ENCODE data around the gene AZGP1. TPM values are rescaled to one million over a fixed set of nuclear protein-coding genes. Genes with fewer than 3 reads are reported as not detected.
"Not testable (repeated sequence)": the region's sequence is repeated elsewhere in the genome, so short reads cannot be mapped to it uniquely, and the experiment has no call there.

AZGP1 gene
- total RNA-seq, 1 experiment from 2014 or later = 0.18 TPM

DNA sequence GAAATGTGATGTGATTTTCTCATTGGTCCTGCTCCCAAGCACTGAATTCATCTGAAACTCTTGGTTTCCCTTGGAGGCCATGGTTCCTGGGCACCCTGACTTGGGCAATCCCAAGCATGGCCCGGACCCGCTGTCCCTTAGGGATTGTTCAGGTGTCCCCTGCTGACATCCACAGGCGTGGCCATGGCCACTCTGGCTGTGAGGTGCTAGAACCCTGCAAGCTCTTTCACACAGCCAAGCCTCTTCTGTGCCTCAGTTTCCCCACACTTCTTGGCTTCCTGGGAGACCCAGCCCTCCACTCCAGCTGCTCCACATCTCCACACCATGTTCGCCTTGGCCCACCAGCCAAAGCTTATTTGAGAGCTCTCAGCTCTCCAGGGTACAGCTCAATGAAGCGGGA lies 12.0 kb upstream of the AZGP1 start:
- no peak overlapping the region for H3K4me2 ChIP-seq (ENCODE audit: low read length)
- H3K27me3 ChIP-seq (ENCODE audit: low read length) = peaks cover 13% of the 10 kb centered on the region; the same call in 1 of the 2 replicates
- no peak for ATAC-seq
- ChIA-PET POLR2A (ENCODE audit: unreplicated experiment) (no interaction called here), CTCF (no interaction called here)
- H3K36me3 ChIP-seq (ENCODE audit: low read depth, low read length) = no peaks in the 10 kb centered on the region
- H3K4me1 ChIP-seq (ENCODE audit: insufficient read depth, low read length) = no peaks in the 10 kb centered on the region
- no TSS peak for BruUV-seq (replicated peaks)
- no peak for TF ChIP-seq EZH2 (IDR thresholded peaks at IDR 0.05; ENCODE audit: low read length, unreplicated experiment)
- TF ChIP-seq, protein P1, sequence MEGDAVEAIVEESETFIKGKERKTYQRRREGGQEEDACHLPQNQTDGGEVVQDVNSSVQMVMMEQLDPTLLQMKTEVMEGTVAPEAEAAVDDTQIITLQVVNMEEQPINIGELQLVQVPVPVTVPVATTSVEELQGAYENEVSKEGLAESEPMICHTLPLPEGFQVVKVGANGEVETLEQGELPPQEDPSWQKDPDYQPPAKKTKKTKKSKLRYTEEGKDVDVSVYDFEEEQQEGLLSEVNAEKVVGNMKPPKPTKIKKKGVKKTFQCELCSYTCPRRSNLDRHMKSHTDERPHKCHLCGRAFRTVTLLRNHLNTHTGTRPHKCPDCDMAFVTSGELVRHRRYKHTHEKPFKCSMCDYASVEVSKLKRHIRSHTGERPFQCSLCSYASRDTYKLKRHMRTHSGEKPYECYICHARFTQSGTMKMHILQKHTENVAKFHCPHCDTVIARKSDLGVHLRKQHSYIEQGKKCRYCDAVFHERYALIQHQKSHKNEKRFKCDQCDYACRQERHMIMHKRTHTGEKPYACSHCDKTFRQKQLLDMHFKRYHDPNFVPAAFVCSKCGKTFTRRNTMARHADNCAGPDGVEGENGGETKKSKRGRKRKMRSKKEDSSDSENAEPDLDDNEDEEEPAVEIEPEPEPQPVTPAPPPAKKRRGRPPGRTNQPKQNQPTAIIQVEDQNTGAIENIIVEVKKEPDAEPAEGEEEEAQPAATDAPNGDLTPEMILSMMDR (conservative IDR thresholded peaks at IDR 0.05; ENCODE audit: low read depth, low read length) = no peak
- TF ChIP-seq EZH2phosphoT487 (IDR thresholded peaks at IDR 0.05; ENCODE audit: borderline replicate concordance, low read length) = no peak
- H3F3A ChIP-seq (ENCODE audit: low read length, unreplicated experiment) = no peaks in the 10 kb centered on the region
- no peaks in the 10 kb centered on the region for H4K20me1 ChIP-seq (ENCODE audit: low read length)
- intact Hi-C loops (cut with micrococcal nuclease) = no loop called here
- H2AFZ ChIP-seq (ENCODE audit: low read length) = no peak overlapping the region
- no peak overlapping the region for H3K27ac ChIP-seq (ENCODE audit: low read length)
- no peaks in the 10 kb centered on the region for H3K79me2 ChIP-seq (ENCODE audit: low read length)
- no peak overlapping the region for H3K4me3 ChIP-seq (ENCODE audit: low read length)
- H3K9ac ChIP-seq (ENCODE audit: low read length) = no peak overlapping the region
- H3K9me3 ChIP-seq (ENCODE audit: low read length) = no peaks in the 10 kb centered on the region
- DNase-seq = no peak
- H3K9me2 ChIP-seq (replicated peaks; ENCODE audit: low read length) = no peaks in the 10 kb centered on the region

DNA sequence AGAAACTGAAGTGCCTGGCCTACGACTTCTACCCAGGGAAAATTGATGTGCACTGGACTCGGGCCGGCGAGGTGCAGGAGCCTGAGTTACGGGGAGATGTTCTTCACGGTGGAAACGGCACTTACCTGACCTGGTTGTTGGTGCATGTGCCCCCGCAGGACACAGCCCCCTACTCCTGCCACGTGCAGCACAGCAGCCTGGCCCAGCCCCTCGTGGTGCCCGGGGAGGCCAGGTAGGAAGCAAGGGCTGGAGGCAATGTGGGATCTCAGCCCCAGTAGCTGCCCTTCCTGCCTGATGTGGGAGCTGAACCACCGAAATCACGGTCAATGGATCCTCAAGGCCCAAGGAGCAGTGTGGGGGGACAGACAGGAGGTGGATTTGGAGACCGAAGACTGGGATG lies 11.5 kb upstream of the AZGP1 start:
- H4K20me1 ChIP-seq (ENCODE audit: low read length); BruUV-seq (replicated peaks); H3K36me3 ChIP-seq (ENCODE audit: low read depth, low read length); H3K79me2 ChIP-seq (ENCODE audit: low read length); H3K27ac ChIP-seq (ENCODE audit: low read length); DNase-seq; POLR2A ChIA-PET (ENCODE audit: unreplicated experiment); H3K9me3 ChIP-seq (ENCODE audit: low read length); CTCF ChIA-PET; H3F3A ChIP-seq (ENCODE audit: low read length, unreplicated experiment); H3K4me2 ChIP-seq (ENCODE audit: low read length); H3K4me3 ChIP-seq (ENCODE audit: low read length); H2AFZ ChIP-seq (ENCODE audit: low read length); H3K9me2 ChIP-seq (replicated peaks; ENCODE audit: low read length); H3K4me1 ChIP-seq (ENCODE audit: insufficient read depth, low read length); intact Hi-C loops (cut with micrococcal nuclease); H3K9ac ChIP-seq (ENCODE audit: low read length); ATAC-seq: not testable (repeated sequence)
- peaks cover 13% of the 10 kb centered on the region; the same call in 1 of the 2 replicates for H3K27me3 ChIP-seq (ENCODE audit: low read length)

DNA sequence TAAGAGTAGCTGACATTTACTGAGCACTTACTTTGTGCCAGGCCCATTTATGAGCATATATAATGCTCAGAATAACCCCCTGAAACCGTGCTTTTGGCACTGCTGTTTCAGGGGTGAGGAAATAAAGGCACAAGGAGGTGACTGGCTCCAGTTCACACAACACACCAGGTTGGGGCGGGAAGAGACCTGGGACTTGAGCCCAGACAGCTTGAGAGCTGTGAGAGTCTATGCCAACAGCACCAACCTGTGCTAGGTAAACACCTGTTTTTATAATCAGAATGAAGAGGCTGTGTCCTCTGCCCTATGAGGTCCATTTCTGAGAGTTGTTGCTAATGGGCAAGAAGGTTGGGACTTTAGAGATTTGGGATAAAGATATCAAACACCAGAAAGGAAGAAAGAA lies 8.8 kb upstream of the AZGP1 start:
- BruUV-seq (replicated peaks) = no TSS peak
- intact Hi-C loops (cut with micrococcal nuclease) = no loop called here
- DNase-seq (no peak), ATAC-seq (no peak)
- POLR2A ChIA-PET (ENCODE audit: unreplicated experiment) = no interaction called here
- H3K9me3 ChIP-seq (ENCODE audit: low read length) = no peaks in the 10 kb centered on the region
- H4K20me1 ChIP-seq (ENCODE audit: low read length) = no peaks in the 10 kb centered on the region
- no peaks in the 10 kb centered on the region for H3F3A ChIP-seq (ENCODE audit: low read length, unreplicated experiment)
- H3K27me3 ChIP-seq (ENCODE audit: low read length) = peaks cover 13% of the 10 kb centered on the region; the same call in 1 of the 2 replicates
- no peak for TF ChIP-seq EZH2 (IDR thresholded peaks at IDR 0.05; ENCODE audit: low read length, unreplicated experiment)
- TF ChIP-seq, protein P1 (conservative IDR thresholded peaks at IDR 0.05; ENCODE audit: low read depth, low read length) = no peak
- no peak for TF ChIP-seq EZH2phosphoT487 (IDR thresholded peaks at IDR 0.05; ENCODE audit: borderline replicate concordance, low read length)
- H2AFZ ChIP-seq (ENCODE audit: low read length) = no peak overlapping the region
- no peaks in the 10 kb centered on the region for H3K9me2 ChIP-seq (replicated peaks; ENCODE audit: low read length)
- H3K9ac ChIP-seq (ENCODE audit: low read length) = no peak overlapping the region
- H3K4me1 ChIP-seq (ENCODE audit: insufficient read depth, low read length) = no peaks in the 10 kb centered on the region
- H3K79me2 ChIP-seq (ENCODE audit: low read length) = no peaks in the 10 kb centered on the region
- H3K27ac ChIP-seq (ENCODE audit: low read length) = no peak overlapping the region
- H3K4me2 ChIP-seq (ENCODE audit: low read length) = no peak overlapping the region
- no peaks in the 10 kb centered on the region for H3K36me3 ChIP-seq (ENCODE audit: low read depth, low read length)
- CTCF ChIA-PET = no interaction called here
- no peak overlapping the region for H3K4me3 ChIP-seq (ENCODE audit: low read length)

DNA sequence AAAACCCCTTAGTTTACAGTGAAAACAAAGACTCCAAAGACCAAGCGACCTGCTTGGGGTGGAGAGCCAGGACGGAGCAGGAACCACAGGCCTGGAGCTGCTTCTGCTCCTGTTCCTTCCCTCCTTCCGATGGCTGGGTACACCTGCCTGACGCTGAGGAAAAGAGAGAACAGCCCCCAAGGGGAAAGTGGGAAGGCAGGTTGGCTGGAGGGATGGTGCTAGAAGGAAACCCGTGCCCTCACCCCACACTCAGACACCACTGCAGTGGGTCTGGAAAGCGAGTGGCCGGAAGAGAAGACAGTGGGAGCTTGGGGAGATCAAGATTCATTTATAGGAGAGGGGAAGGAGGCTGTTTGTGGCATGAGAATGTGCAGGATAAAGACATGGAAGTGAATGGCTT lies 5.2 kb upstream of the AZGP1 start:
- H4K20me1 ChIP-seq (ENCODE audit: low read length); H3K4me2 ChIP-seq (ENCODE audit: low read length); H3K27me3 ChIP-seq (ENCODE audit: low read length); H3K9me2 ChIP-seq (replicated peaks; ENCODE audit: low read length); H3K4me1 ChIP-seq (ENCODE audit: insufficient read depth, low read length); H3K36me3 ChIP-seq (ENCODE audit: low read depth, low read length); ATAC-seq; POLR2A ChIA-PET (ENCODE audit: unreplicated experiment); intact Hi-C loops (cut with micrococcal nuclease); CTCF ChIA-PET; H2AFZ ChIP-seq (ENCODE audit: low read length); BruUV-seq (replicated peaks); H3K79me2 ChIP-seq (ENCODE audit: low read length); H3K9me3 ChIP-seq (ENCODE audit: low read length); H3F3A ChIP-seq (ENCODE audit: low read length, unreplicated experiment); DNase-seq; H3K9ac ChIP-seq (ENCODE audit: low read length); H3K27ac ChIP-seq (ENCODE audit: low read length); H3K4me3 ChIP-seq (ENCODE audit: low read length): not testable (repeated sequence)

DNA sequence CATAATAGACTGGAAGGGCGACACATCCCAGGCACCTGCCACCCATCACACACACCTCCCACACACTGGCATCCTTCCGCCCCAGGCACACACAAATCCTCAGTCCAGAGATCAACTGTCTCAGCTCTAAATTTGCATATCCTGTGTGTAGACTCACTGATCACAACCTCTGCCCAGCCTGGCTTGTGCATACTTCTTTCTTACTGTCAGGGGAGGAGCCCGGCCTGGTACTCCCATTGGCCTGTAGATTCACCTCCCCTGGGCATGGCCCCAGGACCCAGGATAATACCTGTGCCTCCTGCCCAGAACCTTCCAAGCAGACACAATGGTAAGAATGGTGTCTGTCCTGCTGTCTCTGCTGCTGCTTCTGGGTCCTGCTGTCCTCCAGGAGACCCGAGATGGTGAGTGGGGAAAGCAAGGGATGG lies 4.6 kb upstream of the AZGP1 start:
- H3K79me2 ChIP-seq (ENCODE audit: low read length); H3K4me3 ChIP-seq (ENCODE audit: low read length); H3K27ac ChIP-seq (ENCODE audit: low read length): not testable (repeated sequence)

More for the DNA sequence above, 4.6 kb upstream of the AZGP1 start:
- BruUV-seq (replicated peaks); H3F3A ChIP-seq (ENCODE audit: low read length, unreplicated experiment); H3K9me2 ChIP-seq (replicated peaks; ENCODE audit: low read length); H3K9ac ChIP-seq (ENCODE audit: low read length); H3K4me1 ChIP-seq (ENCODE audit: insufficient read depth, low read length); H3K4me2 ChIP-seq (ENCODE audit: low read length); H3K9me3 ChIP-seq (ENCODE audit: low read length); H4K20me1 ChIP-seq (ENCODE audit: low read length); POLR2A ChIA-PET (ENCODE audit: unreplicated experiment); H3K27me3 ChIP-seq (ENCODE audit: low read length); DNase-seq; H2AFZ ChIP-seq (ENCODE audit: low read length); intact Hi-C loops (cut with micrococcal nuclease); H3K36me3 ChIP-seq (ENCODE audit: low read depth, low read length): not testable (repeated sequence)
- ATAC-seq = peak; percentile 35
- CTCF ChIA-PET = interaction anchor here (0.7 kb wide), 1 partner anchor 67 kb away, joined by 3 read pairs; no protein-coding TSS in a partner anchor
